Loucy (cell line): ENCODE data around the gene PPP2R1A.

Source experiments
- H2AFZ ChIP-seq: fragments of 200-600 bp; sonication (generic); 2 replicates; pipeline ENCODE4 v1.6.0; 2016; ENCODE audit warnings: antibody characterized with exemption, mild to moderate bottlenecking, low read length, moderate library complexity
- H3F3A ChIP-seq: fragments of 200-600 bp; 2 replicates; pipeline ENCODE4 v1.6.0; 2016; ENCODE audit warnings: antibody characterized with exemption, low read depth, mild to moderate bottlenecking
- H3K27me3 ChIP-seq: fragments of 200-600 bp; sonication (generic); 2 replicates; pipeline ENCODE4 v1.6.1; 2014; ENCODE audit warnings: low read length, mild to moderate bottlenecking; ENCODE audit not compliant: insufficient read depth, poor library complexity, severe bottlenecking
- H3K36me3 ChIP-seq: fragments of 200-600 bp; sonication (generic); 2 replicates; pipeline ENCODE4 v1.6.1; 2016; ENCODE audit warnings: low read length; ENCODE audit not compliant: insufficient read depth
- H3K4me1 ChIP-seq: fragments of 200-600 bp; sonication (generic); 2 replicates; pipeline ENCODE4 v1.5.1; 2014; ENCODE audit warnings: low read length, mild to moderate bottlenecking; ENCODE audit not compliant: insufficient read depth, poor library complexity, severe bottlenecking
- H3K4me2 ChIP-seq: fragments of 200-600 bp; sonication (generic); 2 replicates; pipeline ENCODE4 v1.6.0; 2014; ENCODE audit warnings: antibody characterized with exemption, low read length, low read depth, mild to moderate bottlenecking; ENCODE audit not compliant: poor library complexity, severe bottlenecking
- H3K4me3 ChIP-seq: fragments of 200-600 bp; sonication (generic); 2 replicates; pipeline ENCODE4 v1.5.1; 2014; ENCODE audit warnings: low read length, mild to moderate bottlenecking, mixed read lengths; ENCODE audit not compliant: poor library complexity, severe bottlenecking
- H3K79me2 ChIP-seq: fragments of 200-600 bp; sonication (generic); 2 replicates; pipeline ENCODE4 v1.6.1; 2014; ENCODE audit warnings: low read length; ENCODE audit not compliant: insufficient read depth
- H3K9ac ChIP-seq: fragments of 200-600 bp; sonication (generic); 2 replicates; pipeline ENCODE4 v1.6.0; 2014; ENCODE audit warnings: mild to moderate bottlenecking, low read depth, low read length, moderate library complexity; ENCODE audit not compliant: poor library complexity, severe bottlenecking
- H3K9me2 ChIP-seq: fragments of 200-600 bp; sonication (generic); replicated peaks from 2 replicates; pipeline ENCODE4 v1.6.1; 2016; ENCODE audit warnings: low read depth, low read length, mixed read lengths
- H3K9me3 ChIP-seq: fragments of 200-600 bp; sonication (generic); 2 replicates; pipeline ENCODE4 v1.6.1; 2014; ENCODE audit warnings: mild to moderate bottlenecking, antibody characterized with exemption, low read length, low read depth; ENCODE audit not compliant: insufficient read depth
- H4K20me1 ChIP-seq: fragments of 200-600 bp; sonication (generic); 2 replicates; pipeline ENCODE4 v1.6.0; 2014; ENCODE audit warnings: antibody characterized with exemption, low read length, mild to moderate bottlenecking; ENCODE audit not compliant: insufficient read depth, poor library complexity, severe bottlenecking
- EZH2phosphoT487 ChIP-seq: fragments of 200-600 bp; IDR thresholded peaks from 2 replicates; pipeline ENCODE4 v1.6.1; 2018; ENCODE audit warnings: antibody characterized with exemption, mild to moderate bottlenecking, moderate library complexity, borderline replicate concordance
- TF ChIP-seq, protein P1 (sequence below): fragments of 200-600 bp; sonication (generic); conservative IDR thresholded peaks from 2 replicates; pipeline ENCODE4 v1.5.1; 2014; ENCODE audit warnings: mild to moderate bottlenecking, antibody characterized with exemption, low read length

Gene PPP2R1A

DNA sequence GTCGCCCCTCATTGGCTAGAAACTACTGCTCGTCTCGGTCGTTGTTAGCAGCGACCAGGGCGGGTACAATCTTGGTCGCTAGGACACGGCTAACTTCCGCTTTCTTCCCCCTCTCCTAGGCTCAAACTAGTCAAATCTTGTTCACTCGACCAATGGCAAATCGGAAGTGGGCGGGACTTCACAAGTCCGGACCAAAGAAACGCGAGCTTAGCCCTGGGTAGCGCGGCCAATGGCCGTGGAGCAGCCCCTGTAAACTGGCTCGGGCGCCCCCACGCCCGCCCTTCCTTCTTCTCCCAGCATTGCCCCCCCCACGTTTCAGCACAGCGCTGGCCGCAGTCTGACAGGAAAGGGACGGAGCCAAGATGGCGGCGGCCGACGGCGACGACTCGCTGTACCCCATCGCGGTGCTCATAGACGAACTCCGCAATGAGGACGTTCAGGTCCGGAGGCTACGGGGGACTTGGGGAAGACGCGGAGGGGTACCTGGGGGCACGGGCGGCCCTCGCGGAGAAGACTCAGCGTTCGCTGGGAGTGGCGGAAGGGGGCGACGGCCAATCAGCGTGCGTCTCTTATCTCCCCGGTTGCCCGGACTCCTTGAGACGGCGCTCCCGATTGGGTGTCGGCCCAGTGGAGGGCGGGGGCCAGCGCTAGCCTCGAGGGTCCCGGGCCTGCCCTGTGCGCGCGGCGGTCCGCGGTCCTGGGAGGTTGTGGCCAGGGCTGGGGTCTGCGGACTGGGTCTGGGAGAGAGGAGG lies at the start of gene PPP2R1A:
Gene PPP2R1A (plus strand): TSS at position 318 of the 752 bp plus-strand sequence. CDS start 45 bp downstream, at position 363.
- Histone ChIP-seq H3K9me3 (no peaks in the 10 kb centered on the region), H3K36me3 (no peaks in the 10 kb centered on the region; the same call in 1 of the 2 replicates), H3K9me2 (no peaks in the 10 kb centered on the region), H2AFZ (peak within 1 kb of the TSS; percentile 86), H3K4me2 (peak within 1 kb of the TSS; percentile 96), H4K20me1 (peaks cover 43% of the 10 kb centered on the region), H3K9ac (peak within 1 kb of the TSS; percentile 96), H3K4me1 (peaks cover 39% of the 10 kb centered on the region), H3K27me3 (no peaks in the 10 kb centered on the region), H3F3A (no peaks in the 10 kb centered on the region), H3K4me3 (peak within 1 kb of the TSS; percentile 93), H3K79me2 (peaks cover 48% of the 10 kb centered on the region)
- TF ChIP-seq, protein P1, sequence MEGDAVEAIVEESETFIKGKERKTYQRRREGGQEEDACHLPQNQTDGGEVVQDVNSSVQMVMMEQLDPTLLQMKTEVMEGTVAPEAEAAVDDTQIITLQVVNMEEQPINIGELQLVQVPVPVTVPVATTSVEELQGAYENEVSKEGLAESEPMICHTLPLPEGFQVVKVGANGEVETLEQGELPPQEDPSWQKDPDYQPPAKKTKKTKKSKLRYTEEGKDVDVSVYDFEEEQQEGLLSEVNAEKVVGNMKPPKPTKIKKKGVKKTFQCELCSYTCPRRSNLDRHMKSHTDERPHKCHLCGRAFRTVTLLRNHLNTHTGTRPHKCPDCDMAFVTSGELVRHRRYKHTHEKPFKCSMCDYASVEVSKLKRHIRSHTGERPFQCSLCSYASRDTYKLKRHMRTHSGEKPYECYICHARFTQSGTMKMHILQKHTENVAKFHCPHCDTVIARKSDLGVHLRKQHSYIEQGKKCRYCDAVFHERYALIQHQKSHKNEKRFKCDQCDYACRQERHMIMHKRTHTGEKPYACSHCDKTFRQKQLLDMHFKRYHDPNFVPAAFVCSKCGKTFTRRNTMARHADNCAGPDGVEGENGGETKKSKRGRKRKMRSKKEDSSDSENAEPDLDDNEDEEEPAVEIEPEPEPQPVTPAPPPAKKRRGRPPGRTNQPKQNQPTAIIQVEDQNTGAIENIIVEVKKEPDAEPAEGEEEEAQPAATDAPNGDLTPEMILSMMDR = no peak
- TF ChIP-seq EZH2phosphoT487 = no peak

DNA sequence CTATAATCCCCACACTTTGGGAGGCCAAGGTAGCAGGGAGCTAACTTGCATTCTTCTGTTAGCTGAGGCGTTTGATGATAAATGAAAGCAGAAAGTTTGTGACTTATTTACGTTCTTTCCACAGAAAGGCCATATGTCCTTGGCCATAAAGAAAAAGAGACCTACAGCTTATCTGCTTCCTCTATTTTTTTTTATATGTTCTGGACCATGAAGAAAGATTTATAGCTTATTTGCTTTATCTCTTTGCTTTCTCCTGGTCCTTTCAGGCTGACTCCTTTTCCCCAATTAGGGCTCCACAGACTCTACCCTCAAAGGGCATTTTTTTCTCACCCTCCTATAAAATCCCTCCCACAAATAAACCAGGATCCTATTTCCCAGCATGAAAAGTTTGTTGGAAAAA lies 48.6 kb upstream of the PPP2R1A start:
- H3F3A ChIP-seq = no peaks in the 10 kb centered on the region
- no peaks in the 10 kb centered on the region for H3K9me3 ChIP-seq
- H2AFZ ChIP-seq = no peak overlapping the region

GRCh38 chr19:52142001-52142595 lies 47.8 kb upstream of the PPP2R1A start:
- no peaks in the 10 kb centered on the region for H3K27me3 ChIP-seq
- H3K4me3 ChIP-seq = no peak overlapping the region
- H3F3A ChIP-seq = no peaks in the 10 kb centered on the region
- no peak overlapping the region for H2AFZ ChIP-seq
- H3K9ac ChIP-seq = no peak overlapping the region
- H3K4me1 ChIP-seq = peaks cover 16% of the 10 kb centered on the region
- H3K9me2 ChIP-seq = no peaks in the 10 kb centered on the region
- no peak overlapping the region for H3K4me2 ChIP-seq
- H4K20me1 ChIP-seq = no peaks in the 10 kb centered on the region
- H3K79me2 ChIP-seq = peaks cover 22% of the 10 kb centered on the region
- H3K9me3 ChIP-seq = no peaks in the 10 kb centered on the region
- no peaks in the 10 kb centered on the region for H3K36me3 ChIP-seq
- TF ChIP-seq, protein P1 = no peak
- no peak for TF ChIP-seq EZH2phosphoT487

More for the DNA sequence above, 48.6 kb upstream of the PPP2R1A start:
- TF ChIP-seq, protein P1 = no peak
- no peak for TF ChIP-seq EZH2phosphoT487
- Histone ChIP-seq H3K9me2 (no peaks in the 10 kb centered on the region), H3K4me1 (peaks cover 16% of the 10 kb centered on the region), H3K9ac (no peak overlapping the region), H3K36me3 (no peaks in the 10 kb centered on the region), H3K4me2 (no peak overlapping the region), H4K20me1 (no peaks in the 10 kb centered on the region), H3K79me2 (peaks cover 28% of the 10 kb centered on the region), H3K4me3 (no peak overlapping the region), H3K27me3 (no peaks in the 10 kb centered on the region)
